Astrocyte (in vitro differentiated cells and primary cell): ENCODE results near the gene PTPN14. TPM values are rescaled to one million over a fixed set of nuclear protein-coding genes. Genes with fewer than 3 reads are reported as not detected.

Source experiments
- DNase-seq: peaks from one replicate; pipeline ENCODE4 v3.0.0-alpha.2; 2010; ENCODE audit warnings: low read depth
- FAIRE-seq: peaks from 2 replicates; lab custom pipeline; 2011; peaks lifted over from hg19 to GRCh38; lab: Jason Lieb, UNC
- H2AFZ ChIP-seq: 2 replicates; pipeline ENCODE4 v1.6.0; 2012; ENCODE audit warnings: low read depth, low read length, inconsistent platforms
- H3K27ac ChIP-seq: 2 replicates; pipeline ENCODE4 v1.5.1; 2011; ENCODE audit warnings: low read depth, low read length, inconsistent platforms
- H3K27me3 ChIP-seq: 2 replicates; pipeline ENCODE4 v1.6.0; 2011; ENCODE audit warnings: low read length, inconsistent platforms; ENCODE audit not compliant: insufficient read depth
- H3K36me3 ChIP-seq: 2 replicates; pipeline ENCODE4 v1.5.1; 2011; ENCODE audit warnings: low read length, inconsistent platforms; ENCODE audit not compliant: insufficient read depth
- H3K4me1 ChIP-seq: 2 replicates; pipeline ENCODE4 v1.5.1; 2011; ENCODE audit warnings: low read length, inconsistent platforms; ENCODE audit not compliant: insufficient read depth
- H3K4me2 ChIP-seq: 2 replicates; pipeline ENCODE4 v1.6.0; 2012; ENCODE audit warnings: low read length, inconsistent platforms
- H3K4me3 ChIP-seq: 2 replicates; pipeline ENCODE4 v1.5.1; 2011; ENCODE audit warnings: low read depth, mild to moderate bottlenecking, low read length, inconsistent platforms; ENCODE audit not compliant: insufficient read depth
- H3K79me2 ChIP-seq: 2 replicates; pipeline ENCODE4 v1.6.0; 2012; ENCODE audit warnings: mild to moderate bottlenecking, low read length, inconsistent platforms; ENCODE audit not compliant: insufficient read depth
- H3K9ac ChIP-seq: 2 replicates; pipeline ENCODE4 v1.6.0; 2012; ENCODE audit warnings: mild to moderate bottlenecking, low read length, inconsistent platforms
- H3K9me3 ChIP-seq: 2 replicates; pipeline ENCODE4 v1.5.1; 2012; ENCODE audit warnings: low read depth, mild to moderate bottlenecking, low read length, inconsistent platforms; ENCODE audit not compliant: insufficient read depth
- H4K20me1 ChIP-seq: 2 replicates; pipeline ENCODE4 v1.6.0; 2012; ENCODE audit warnings: low read length, inconsistent platforms; ENCODE audit not compliant: insufficient read depth
- H3K27ac Mint-ChIP-seq: one replicate; pipeline ENCODE4 v1.8.0; 2021; ENCODE audit warnings: mild to moderate bottlenecking, mixed read lengths; ENCODE audit not compliant: unreplicated experiment
- H3K27me3 Mint-ChIP-seq: one replicate; pipeline ENCODE4 v1.8.0; 2021; ENCODE audit warnings: low read depth, mixed read lengths; ENCODE audit not compliant: unreplicated experiment
- H3K36me3 Mint-ChIP-seq: one replicate; pipeline ENCODE4 v1.8.0; 2021; ENCODE audit warnings: low read depth, mixed read lengths; ENCODE audit not compliant: unreplicated experiment
- H3K4me1 Mint-ChIP-seq: one replicate; pipeline ENCODE4 v1.8.0; 2021; ENCODE audit warnings: low read depth, mixed read lengths; ENCODE audit not compliant: unreplicated experiment
- H3K4me3 Mint-ChIP-seq: one replicate; pipeline ENCODE4 v1.8.0; 2021; ENCODE audit warnings: mild to moderate bottlenecking, moderate library complexity, mixed read lengths; ENCODE audit not compliant: unreplicated experiment
- H3K9me3 Mint-ChIP-seq: one replicate; pipeline ENCODE4 v1.8.0; 2021; ENCODE audit warnings: mild to moderate bottlenecking, mixed read lengths; ENCODE audit not compliant: unreplicated experiment
- CTCF ChIP-seq: IDR thresholded peaks from 2 replicates; pipeline ENCODE4 v1.5.1; 2011; ENCODE audit warnings: low read depth, mild to moderate bottlenecking, inconsistent platforms, low read length, moderate library complexity; ENCODE audit not compliant: insufficient read depth
- EZH2 ChIP-seq: IDR thresholded peaks from 2 replicates; pipeline ENCODE4 v1.6.1; 2012; ENCODE audit warnings: mild to moderate bottlenecking, low read length, inconsistent platforms; ENCODE audit not compliant: insufficient read depth
- total RNA-seq: library from RNA; stranded (reverse); gene quantifications from 2 replicates; pipeline ENCODE4 v1.2.1, GENCODE V29; 2021

Gene PTPN14
- total RNA-seq, 1 donor from 2014 or later, result 177 TPM

DNA sequence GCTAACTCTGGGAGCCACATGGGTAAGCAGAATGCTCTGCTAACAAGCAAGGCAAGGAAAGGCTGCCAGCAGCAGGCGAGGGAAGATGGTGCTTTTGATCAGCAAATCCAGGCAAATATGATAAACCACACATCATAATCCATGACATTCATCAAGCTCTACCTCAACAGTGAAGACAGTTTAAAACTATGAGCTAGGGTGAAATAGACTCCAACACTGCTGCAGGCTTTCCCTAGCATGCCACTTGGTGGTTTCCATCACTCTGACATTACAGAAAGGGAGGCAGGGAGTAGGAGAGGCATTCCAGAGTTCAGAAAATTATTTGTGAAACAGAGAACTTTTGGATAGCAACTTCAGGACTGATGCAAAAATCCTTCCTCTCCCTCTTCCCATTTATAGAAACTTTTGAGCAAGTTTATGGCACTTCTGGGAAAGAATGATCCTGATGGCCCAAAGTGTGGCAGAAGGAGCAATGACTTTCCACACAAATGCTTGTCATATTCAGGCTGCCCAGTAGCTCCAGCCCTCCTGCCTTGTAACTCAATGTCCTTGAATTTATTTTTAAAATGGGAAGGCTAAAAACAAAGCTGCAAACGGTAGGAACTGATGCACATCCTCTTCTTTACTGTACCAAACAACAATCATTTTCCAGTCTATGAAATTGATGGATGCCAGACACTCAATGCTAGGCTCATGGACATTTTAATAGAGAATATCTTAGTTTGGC is 199.7 kb downstream of the PTPN14 start:
- Mint-ChIP-seq H3K4me1 (peaks cover 25% of the 10 kb centered on the region), H3K27ac (no peak overlapping the region), H3K36me3 (peaks cover 44% of the 10 kb centered on the region), H3K9me3 (no peaks in the 10 kb centered on the region), H3K4me3 (no peak overlapping the region), H3K27me3 (no peaks in the 10 kb centered on the region)
- Histone ChIP-seq H3K9ac (no peak overlapping the region), H3K27ac (no peak overlapping the region), H3K36me3 (peaks cover 59% of the 10 kb centered on the region), H3K4me3 (no peak overlapping the region), H3K4me1 (peaks cover 5% of the 10 kb centered on the region), H3K4me2 (no peak overlapping the region), H3K9me3 (no peaks in the 10 kb centered on the region), H2AFZ (no peak overlapping the region), H4K20me1 (peaks cover 19% of the 10 kb centered on the region), H3K79me2 (peaks cover 4% of the 10 kb centered on the region), H3K27me3 (no peaks in the 10 kb centered on the region)
- no peak for DNase-seq
- FAIRE-seq, result no peak
- TF ChIP-seq EZH2, result no peak
- TF ChIP-seq CTCF, result no peak

DNA sequence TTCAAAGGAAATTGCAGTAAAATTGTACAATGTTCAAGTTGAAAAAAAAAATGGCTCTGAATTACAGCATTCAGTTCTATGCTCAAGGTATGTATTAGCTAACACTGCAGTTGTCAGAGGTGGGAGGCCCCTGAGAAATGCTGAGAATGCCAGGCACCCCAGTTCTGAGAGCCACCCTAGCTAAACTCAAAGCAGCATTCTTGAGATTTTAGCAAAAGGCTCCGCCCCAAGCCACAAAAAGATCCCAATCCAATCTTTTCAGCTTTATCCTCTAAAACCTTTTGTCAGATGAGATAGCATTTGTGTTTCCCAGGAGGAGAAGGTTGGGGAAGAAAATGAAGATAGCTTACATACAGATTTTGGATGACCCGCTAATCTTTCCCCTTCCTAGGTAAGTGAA is 201.6 kb downstream of the PTPN14 start:
- Histone ChIP-seq H4K20me1 (peaks cover 19% of the 10 kb centered on the region), H3K27ac (no peak overlapping the region), H3K36me3 (peaks cover 49% of the 10 kb centered on the region), H3K9ac (no peak overlapping the region), H3K4me1 (peaks cover 5% of the 10 kb centered on the region), H2AFZ (no peak overlapping the region), H3K9me3 (no peaks in the 10 kb centered on the region), H3K79me2 (peaks cover 4% of the 10 kb centered on the region), H3K4me2 (peak overlapping the region; percentile 33), H3K4me3 (no peak overlapping the region), H3K27me3 (no peaks in the 10 kb centered on the region)
- peaks cover 27% of the 10 kb centered on the region for H3K4me1 Mint-ChIP-seq
- peak overlapping the region; percentile 41 for H3K27ac Mint-ChIP-seq
- peaks cover 41% of the 10 kb centered on the region for H3K36me3 Mint-ChIP-seq
- H3K27me3 Mint-ChIP-seq, result no peaks in the 10 kb centered on the region
- H3K4me3 Mint-ChIP-seq, result no peak overlapping the region
- no peak for TF ChIP-seq CTCF
- DNase-seq (peak; percentile 66), FAIRE-seq (no peak)
- H3K9me3 Mint-ChIP-seq, result no peaks in the 10 kb centered on the region

DNA sequence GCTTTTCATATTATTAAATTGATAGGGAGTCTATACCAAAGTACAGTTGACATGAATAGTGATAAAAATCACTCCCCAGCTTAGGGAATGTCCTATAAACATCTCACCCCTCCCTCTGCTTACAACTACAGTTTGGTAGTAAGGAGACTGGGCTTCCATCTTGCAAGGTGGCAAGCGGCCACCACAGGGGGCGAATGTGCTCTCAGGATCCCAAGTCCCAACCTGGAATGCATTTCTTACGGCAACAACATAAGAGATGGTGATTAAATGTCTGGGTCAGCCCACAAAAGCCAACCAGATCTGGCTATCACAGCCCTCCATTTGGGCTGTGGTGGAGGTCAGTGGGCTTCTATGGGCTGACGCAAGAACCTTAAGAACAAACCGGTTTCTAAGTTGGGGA is 202.4 kb downstream of the PTPN14 start:
- DNase-seq, result no peak
- Histone ChIP-seq H3K4me3 (no peak overlapping the region), H3K9me3 (no peaks in the 10 kb centered on the region), H3K9ac (no peak overlapping the region), H3K27me3 (no peaks in the 10 kb centered on the region), H3K79me2 (peaks cover 4% of the 10 kb centered on the region), H3K4me1 (peaks cover 5% of the 10 kb centered on the region), H4K20me1 (peaks cover 15% of the 10 kb centered on the region), H2AFZ (no peak overlapping the region), H3K27ac (no peak overlapping the region), H3K36me3 (peaks cover 43% of the 10 kb centered on the region), H3K4me2 (no peak overlapping the region)
- TF ChIP-seq EZH2 (no peak), CTCF (no peak)
- H3K4me1 Mint-ChIP-seq, result peaks cover 27% of the 10 kb centered on the region
- H3K36me3 Mint-ChIP-seq, result peaks cover 45% of the 10 kb centered on the region
- no peak overlapping the region for H3K4me3 Mint-ChIP-seq
- peak overlapping the region; percentile 64 for H3K27ac Mint-ChIP-seq
- no peaks in the 10 kb centered on the region for H3K27me3 Mint-ChIP-seq
- no peak for FAIRE-seq
- H3K9me3 Mint-ChIP-seq, result no peaks in the 10 kb centered on the region
